Sigmoid colon (tissue), 7 donors: ENCODE results near the gene NEDD8. TPM values are rescaled to one million over a fixed set of nuclear protein-coding genes. Genes with fewer than 3 reads are reported as not detected.

Source experiments
- DNase-seq: peaks from one replicate; pipeline ENCODE4 v3.0.0-alpha.2; 2019
- H3K27ac ChIP-seq, 4 donors: fragments of 200-600 bp; sonication (generic); one replicate each; pipeline ENCODE4 v1.5.1; 2016 to 2019; ENCODE audit warnings: mild to moderate bottlenecking in 1 of 4
- H3K27me3 ChIP-seq, 3 donors: fragments of 200-600 bp; sonication (generic); one replicate each; pipeline ENCODE4 v1.5.1; 2019; ENCODE audit warnings: mild to moderate bottlenecking in 1 of 3
- H3K36me3 ChIP-seq, 4 donors: fragments of 200-600 bp; sonication (generic); one replicate each; pipeline ENCODE4 v1.5.1; 2016 to 2019
- H3K4me1 ChIP-seq, 4 donors: fragments of 200-600 bp; sonication (generic); one replicate each; pipeline ENCODE4 v1.5.1; 2017 to 2019
- H3K4me3 ChIP-seq, 4 donors: fragments of 200-600 bp; sonication (generic); one replicate each; pipeline ENCODE4 v1.5.1; 2017 to 2019; ENCODE audit warnings: mild to moderate bottlenecking in 2 of 4, moderate library complexity in 1 of 4
- H3K9me3 ChIP-seq, 4 donors: fragments of 200-600 bp in 3 of 4; sonication (generic) in 3 of 4; one replicate each; pipeline versions ENCODE4 v1.5.1 to v1.6.1; 2013 to 2019
- EP300 ChIP-seq, 4 donors: sonication (generic); formaldehyde crosslinking; IDR thresholded peaks; one replicate each; pipeline ENCODE4 v1.6.1; 2017; ENCODE audit warnings: antibody characterized with exemption in 4 of 4
- POLR2A ChIP-seq, 2 donors: fragments of 450-650 bp; IDR thresholded peaks; one replicate each; pipeline ENCODE4 v1.6.1; 2016; ENCODE audit warnings: antibody characterized with exemption in 2 of 2, mild to moderate bottlenecking in 2 of 2, moderate library complexity in 2 of 2
- POLR2AphosphoS5 ChIP-seq, 4 donors: sonication (generic); formaldehyde crosslinking; IDR thresholded peaks; one replicate each; pipeline ENCODE4 v1.6.1; 2017; ENCODE audit warnings: antibody characterized with exemption in 4 of 4
- WGBS, 2 donors: extraction: QIAGEN DNeasy Blood & Tissue Kit; methylation state at CpG; one replicate each; pipeline ENCODE4 v1.1.7; 2013; 5-methylcytosine and 5-hydroxymethylcytosine counted together
- intact Hi-C: fragments of 100-400 bp; cut with DNase I; formaldehyde crosslinking; loops from one replicate; pipeline ENCODE4 v1.15.1; 2023
- polyA plus RNA-seq, 3 donors: library from polyadenylated mRNA; stranded (reverse); fragments of 200-250 nt; gene quantifications; one replicate each; pipeline ENCODE4 v1.2.3, GENCODE V29; 2013
- total RNA-seq, 4 donors: library from RNA; depleted of rRNA; stranded (reverse); fragments of >200 nt; gene quantifications; one replicate each; pipeline ENCODE4 v1.1.0, GENCODE V29; 2016
- TF ChIP-seq, protein P1 (sequence below), 4 experiments: fragments of 450-650 bp in 3 of 4; fragments of 200-600 bp in 1 of 4; IDR thresholded peaks; one replicate each; pipeline ENCODE4 v1.5.1; 2016 to 2019; ENCODE audit warnings: antibody characterized with exemption in 4 of 4, mild to moderate bottlenecking in 3 of 4, moderate library complexity in 2 of 4
- donor health status: healthy with polysubstance abuse.
- donor health status: Bipolar disorder and iron deficiency.
- donor health status: healthy.

The NEDD8 gene
- total and polyA plus RNA-seq, 7 donors, result 104 to 243 (median 204) TPM

DNA sequence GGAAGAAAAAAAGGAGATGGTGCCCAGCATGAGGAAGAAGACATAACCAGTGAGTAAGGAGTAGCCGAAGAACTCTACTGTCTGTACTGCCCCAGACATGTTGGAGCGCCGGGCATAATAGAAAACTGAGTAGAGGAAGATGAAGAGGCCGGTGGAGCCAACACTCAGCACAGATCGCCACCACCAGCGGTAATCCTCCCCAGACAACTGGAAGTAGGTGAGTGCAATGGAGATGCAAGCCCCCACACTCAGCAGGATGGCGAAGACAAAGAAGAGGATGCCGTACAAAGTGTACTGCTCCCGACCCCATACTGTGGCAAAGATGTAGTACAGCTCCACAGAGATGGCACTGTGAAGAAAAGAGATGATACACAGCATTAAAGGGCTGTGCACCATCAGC lies 42.7 kb downstream of the NEDD8 start:
- intact Hi-C loops, result loop anchor here (2.0 kb wide), 1 partner anchor 29 kb away; the partner anchor contains the start of gene IRF9
- Histone ChIP-seq H3K27ac (peak overlapping the region; percentile 73 to 84 (median 76)), H3K27me3 (no peaks in the 10 kb centered on the region), H3K36me3 (peaks cover 0 to 55% (median 34%) of the 10 kb centered on the region in 4 donors), H3K4me1 (peaks cover 0 to 28% (median 24%) of the 10 kb centered on the region in 4 donors), H3K4me3 (no peak overlapping the region), H3K9me3 (no peaks in the 10 kb centered on the region)
- WGBS, 2 donors, result 95% methylated on average over 9 of the region's 9 CpGs
- TF ChIP-seq EP300 (IDR thresholded peaks at IDR 0.05), result no peak
- TF ChIP-seq POLR2A (IDR thresholded peaks at IDR 0.05), result no peak
- TF ChIP-seq, protein P1, sequence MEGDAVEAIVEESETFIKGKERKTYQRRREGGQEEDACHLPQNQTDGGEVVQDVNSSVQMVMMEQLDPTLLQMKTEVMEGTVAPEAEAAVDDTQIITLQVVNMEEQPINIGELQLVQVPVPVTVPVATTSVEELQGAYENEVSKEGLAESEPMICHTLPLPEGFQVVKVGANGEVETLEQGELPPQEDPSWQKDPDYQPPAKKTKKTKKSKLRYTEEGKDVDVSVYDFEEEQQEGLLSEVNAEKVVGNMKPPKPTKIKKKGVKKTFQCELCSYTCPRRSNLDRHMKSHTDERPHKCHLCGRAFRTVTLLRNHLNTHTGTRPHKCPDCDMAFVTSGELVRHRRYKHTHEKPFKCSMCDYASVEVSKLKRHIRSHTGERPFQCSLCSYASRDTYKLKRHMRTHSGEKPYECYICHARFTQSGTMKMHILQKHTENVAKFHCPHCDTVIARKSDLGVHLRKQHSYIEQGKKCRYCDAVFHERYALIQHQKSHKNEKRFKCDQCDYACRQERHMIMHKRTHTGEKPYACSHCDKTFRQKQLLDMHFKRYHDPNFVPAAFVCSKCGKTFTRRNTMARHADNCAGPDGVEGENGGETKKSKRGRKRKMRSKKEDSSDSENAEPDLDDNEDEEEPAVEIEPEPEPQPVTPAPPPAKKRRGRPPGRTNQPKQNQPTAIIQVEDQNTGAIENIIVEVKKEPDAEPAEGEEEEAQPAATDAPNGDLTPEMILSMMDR (IDR thresholded peaks at IDR 0.05), result no peak
- no peak for TF ChIP-seq POLR2AphosphoS5 (IDR thresholded peaks at IDR 0.05)
- DNase-seq, result no peak

- H3K4me3 ChIP-seq, result peak overlapping the region in 3 of 4 donors; percentile 58 to 67 (median 66)
- intact Hi-C loops, result loop anchor here (2.0 kb wide), 1 partner anchor 28 kb away; the partner anchor contains the start of gene IRF9
Observed at GRCh38 chr14:24189059-24189375, 43.1 kb downstream of the NEDD8 start.

GRCh38 chr14:24188251-24189058 lies 43.7 kb downstream of the NEDD8 start, which contains the start of gene IPO4:
IPO4 (minus strand) TSS chr14:24188816; CDS start chr14:24188787, 29 bp downstream.
- intact Hi-C loops, result loop anchor here (2.0 kb wide), 1 partner anchor 28 kb away; the partner anchor contains the start of gene IRF9
- 0 to 1% methylated on average over 65 of the region's 65 CpGs for WGBS, 2 donors
- DNase-seq, result peak; percentile 99
- Histone ChIP-seq H3K27ac (peak within 1 kb of the TSS; percentile 73 to 84 (median 76)), H3K36me3 (peaks cover 0 to 65% (median 42%) of the 10 kb centered on the region in 4 donors), H3K4me1 (peaks cover 0 to 22% (median 19%) of the 10 kb centered on the region in 4 donors), H3K9me3 (no peaks in the 10 kb centered on the region), H3K27me3 (no peaks in the 10 kb centered on the region), H3K4me3 (peak within 1 kb of the TSS; percentile 48 to 67 (median 62))
- peak in 1 of 4 donors; percentile 78 for TF ChIP-seq EP300 (IDR thresholded peaks at IDR 0.05)
- TF ChIP-seq POLR2AphosphoS5 (IDR thresholded peaks at IDR 0.05), result peak; percentile 54 to 79 (median 68)
- peak in 1 of 2 donors; percentile 29 for TF ChIP-seq POLR2A (IDR thresholded peaks at IDR 0.05)
- TF ChIP-seq, protein P1 (IDR thresholded peaks at IDR 0.05), result no peak

More at GRCh38 chr14:24189059-24189375, 43.1 kb downstream of the NEDD8 start:
- no peaks in the 10 kb centered on the region for H3K27me3 ChIP-seq
- no peaks in the 10 kb centered on the region for H3K9me3 ChIP-seq
- H3K27ac ChIP-seq, result peak overlapping the region; percentile 73 to 84 (median 76)
- DNase-seq, result no peak
- peaks cover 0 to 60% (median 38%) of the 10 kb centered on the region in 4 donors for H3K36me3 ChIP-seq
- 1 to 3% methylated on average over 3 of the region's 3 CpGs for WGBS, 2 donors
- TF ChIP-seq EP300 (IDR thresholded peaks at IDR 0.05) (no peak), POLR2A (IDR thresholded peaks at IDR 0.05) (no peak), POLR2AphosphoS5 (IDR thresholded peaks at IDR 0.05) (no peak)
- TF ChIP-seq, protein P1 (IDR thresholded peaks at IDR 0.05), result no peak
- H3K4me1 ChIP-seq, result peaks cover 0 to 24% (median 20%) of the 10 kb centered on the region in 4 donors

DNA sequence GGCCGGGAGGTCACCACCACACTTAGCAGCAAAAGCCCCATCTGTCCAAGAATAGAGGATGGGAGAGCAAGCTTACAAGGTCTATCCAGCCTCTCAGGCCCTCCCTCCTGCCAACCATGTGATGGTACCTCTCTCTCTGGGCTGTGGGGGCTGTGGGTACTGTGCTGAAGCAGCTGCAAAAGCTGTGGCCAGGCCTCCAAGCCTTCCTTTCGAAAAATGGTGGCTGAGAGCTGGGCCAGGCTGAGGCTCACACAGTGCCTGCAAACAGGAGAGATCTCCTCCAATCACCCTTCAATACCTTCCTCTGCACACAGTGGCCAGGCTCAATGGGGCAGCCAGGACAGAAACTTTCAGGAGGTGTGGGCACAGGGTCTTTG lies 44.6 kb downstream of the NEDD8 start:
- 87 to 89% methylated on average over 2 of the region's 2 CpGs for WGBS, 2 donors
- DNase-seq, result no peak
- TF ChIP-seq POLR2AphosphoS5 (IDR thresholded peaks at IDR 0.05), result no peak
- no peak for TF ChIP-seq POLR2A (IDR thresholded peaks at IDR 0.05)
- TF ChIP-seq, protein P1 (IDR thresholded peaks at IDR 0.05), result no peak
- TF ChIP-seq EP300 (IDR thresholded peaks at IDR 0.05), result no peak

More for the DNA sequence above, 44.6 kb downstream of the NEDD8 start:
- no peaks in the 10 kb centered on the region for H3K9me3 ChIP-seq
- H3K4me1 ChIP-seq, result peaks cover 0 to 22% (median 19%) of the 10 kb centered on the region in 4 donors
- H3K4me3 ChIP-seq, result peak overlapping the region in 2 of 4 donors; percentile 58 to 66
- intact Hi-C loops, result no loop called here
- peaks cover 0 to 65% (median 43%) of the 10 kb centered on the region in 4 donors for H3K36me3 ChIP-seq
- H3K27me3 ChIP-seq, result no peaks in the 10 kb centered on the region
- peak overlapping the region in 2 of 4 donors; percentile 74 to 84 for H3K27ac ChIP-seq
